Spleen (tissue), 11 donors: ENCODE data around the gene JOSD1. TPM values are rescaled to one million over a fixed set of nuclear protein-coding genes. Genes with fewer than 3 reads are reported as not detected.

Experiments used
- DNase-seq: peaks from one replicate; pipeline ENCODE4 v3.0.0-alpha.2; 2020
- H3K27ac ChIP-seq, 8 donors: fragments of 200-600 bp; sonication (generic) in 7 of 8; 1 replicate in 4 of 8; 2 replicates in 4 of 8; pipeline versions ENCODE4 v1.5.0 to v1.8.0; 2016 to 2021; ENCODE audit warnings: inconsistent platforms in 4 of 8, mild to moderate bottlenecking in 4 of 8, moderate library complexity in 1 of 8
- H3K27me3 ChIP-seq, 7 donors: fragments of 200-600 bp; sonication (generic) in 6 of 7; replicated peaks in 1 of 7; 1 replicate in 4 of 7; 2 replicates in 3 of 7; pipeline versions ENCODE4 v1.5.0 to v1.8.0; 2016 to 2021; ENCODE audit warnings: inconsistent platforms in 3 of 7, mild to moderate bottlenecking in 1 of 7
- H3K36me3 ChIP-seq, 6 donors: fragments of 200-600 bp; sonication (generic) in 5 of 6; 1 replicate in 4 of 6; 2 replicates in 2 of 6; pipeline versions ENCODE4 v1.5.0 to v1.8.0; 2016 to 2021; ENCODE audit warnings: inconsistent platforms in 2 of 6
- H3K4me1 ChIP-seq, 6 donors: fragments of 200-600 bp; sonication (generic) in 5 of 6; 1 replicate in 3 of 6; 2 replicates in 3 of 6; pipeline versions ENCODE4 v1.5.0 to v1.8.0; 2016 to 2021; ENCODE audit warnings: inconsistent platforms in 3 of 6
- H3K4me3 ChIP-seq, 8 donors: fragments of 200-600 bp; sonication (generic) in 7 of 8; 1 replicate in 4 of 8; 2 replicates in 4 of 8; pipeline versions ENCODE4 v1.5.0 to v1.8.0; 2016 to 2021; ENCODE audit warnings: inconsistent platforms in 4 of 8, mild to moderate bottlenecking in 4 of 8, moderate library complexity in 2 of 8
- H3K9me3 ChIP-seq, 8 donors: fragments of 200-600 bp; sonication (generic) in 7 of 8; 1 replicate in 4 of 8; 2 replicates in 4 of 8; pipeline versions ENCODE4 v1.5.0 to v1.8.0; 2016 to 2021; ENCODE audit warnings: inconsistent platforms in 4 of 8
- POLR2A ChIP-seq, 3 donors: fragments of 450-650 bp; IDR thresholded peaks; one replicate each; pipeline ENCODE4 v1.5.1; 2017; ENCODE audit warnings: antibody characterized with exemption in 3 of 3, mild to moderate bottlenecking in 1 of 3
- POLR2AphosphoS5 ChIP-seq, 3 donors: sonication (generic); formaldehyde crosslinking; IDR thresholded peaks; one replicate each; pipeline ENCODE4 v1.5.1; 2017; ENCODE audit warnings: antibody characterized with exemption in 3 of 3
- WGBS, 5 donors: extraction: QIAGEN DNeasy Blood & Tissue Kit in 3 of 5; methylation state at CpG; one replicate each; pipeline versions ENCODE4 v1.1.5 to v1.1.7; 2013 to 2018; 5-methylcytosine and 5-hydroxymethylcytosine counted together
- intact Hi-C: fragments of 100-400 bp; cut with DNase I; formaldehyde crosslinking; loops from one replicate; pipeline ENCODE4 v1.15.0; 2023; ENCODE audit warnings: low total_unique reads
- polyA plus RNA-seq, 3 donors: library from polyadenylated mRNA; stranded (reverse); fragments of 200-250 nt; gene quantifications; one replicate each; pipeline ENCODE4 v1.2.1, GENCODE V29; 2013
- total RNA-seq, 7 donors: library from RNA; depleted of rRNA in 3 of 7; stranded (reverse); fragments of >200 nt in 3 of 7; fragmentation: NEBNext Ultra II Directional in 4 of 7; extraction: Animal tissue kit (Norgen Biotek cat#: 25700) in 4 of 7; gene quantifications; one replicate each; pipeline versions ENCODE4 v1.1.0 to v1.2.1, GENCODE V29; 2016 to 2021
- TF ChIP-seq, protein P1 (sequence below), 11 experiments: fragments of 200-600 bp in 7 of 11; fragments of 450-650 bp in 4 of 11; sonication (generic) in 4 of 11; IDR thresholded peaks in 8 of 11; conservative IDR thresholded peaks in 3 of 11; 1 replicate in 7 of 11; 2 replicates in 4 of 11; pipeline versions ENCODE4 v1.4.0 to v1.8.0; 2016 to 2021; ENCODE audit warnings: antibody characterized with exemption in 11 of 11, inconsistent platforms in 4 of 11, mild to moderate bottlenecking in 1 of 11
- donor health status: healthy with polysubstance abuse.
- donor health status: DM: no; HTN: no; CAD: no; lungs with moderate emphysema.
- donor health status: DM: no; HTN: no; CAD: no.
- donor health status: Bipolar disorder and iron deficiency.
- donor health status: healthy.
- donor health status: DM: no; HTN: no; CAD: no.
- donor health status: DM: yes; HTN: yes; CAD: no.

Gene JOSD1
- total and polyA plus RNA-seq, 10 donors = 10.1 to 54.2 (median 33.2) TPM

- H3K4me1 ChIP-seq = peaks cover 52 to 93% (median 86%) of the 10 kb centered on the region in 6 donors
- 83 to 90% (median 88%) methylated on average over 3 of the region's 3 CpGs for WGBS, 5 donors
- no peak for TF ChIP-seq POLR2A (IDR thresholded peaks at IDR 0.05)
- TF ChIP-seq, protein P1, sequence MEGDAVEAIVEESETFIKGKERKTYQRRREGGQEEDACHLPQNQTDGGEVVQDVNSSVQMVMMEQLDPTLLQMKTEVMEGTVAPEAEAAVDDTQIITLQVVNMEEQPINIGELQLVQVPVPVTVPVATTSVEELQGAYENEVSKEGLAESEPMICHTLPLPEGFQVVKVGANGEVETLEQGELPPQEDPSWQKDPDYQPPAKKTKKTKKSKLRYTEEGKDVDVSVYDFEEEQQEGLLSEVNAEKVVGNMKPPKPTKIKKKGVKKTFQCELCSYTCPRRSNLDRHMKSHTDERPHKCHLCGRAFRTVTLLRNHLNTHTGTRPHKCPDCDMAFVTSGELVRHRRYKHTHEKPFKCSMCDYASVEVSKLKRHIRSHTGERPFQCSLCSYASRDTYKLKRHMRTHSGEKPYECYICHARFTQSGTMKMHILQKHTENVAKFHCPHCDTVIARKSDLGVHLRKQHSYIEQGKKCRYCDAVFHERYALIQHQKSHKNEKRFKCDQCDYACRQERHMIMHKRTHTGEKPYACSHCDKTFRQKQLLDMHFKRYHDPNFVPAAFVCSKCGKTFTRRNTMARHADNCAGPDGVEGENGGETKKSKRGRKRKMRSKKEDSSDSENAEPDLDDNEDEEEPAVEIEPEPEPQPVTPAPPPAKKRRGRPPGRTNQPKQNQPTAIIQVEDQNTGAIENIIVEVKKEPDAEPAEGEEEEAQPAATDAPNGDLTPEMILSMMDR (IDR thresholded peaks at IDR 0.05 in 8 of 11, conservative IDR thresholded peaks at IDR 0.05 in 3 of 11) = no peak
- TF ChIP-seq POLR2AphosphoS5 (IDR thresholded peaks at IDR 0.05) = no peak
Observed at GRCh38 chr22:38710866-38711265, 10.1 kb upstream of the JOSD1 start.

GRCh38 chr22:38710351-38710750 is 9.6 kb upstream of the JOSD1 start:
- Histone ChIP-seq H3K36me3 (peaks cover 0 to 55% (median 8%) of the 10 kb centered on the region in 6 donors), H3K4me1 (peaks cover 49 to 88% (median 82%) of the 10 kb centered on the region in 6 donors), H3K27me3 (no peaks in the 10 kb centered on the region), H3K9me3 (no peaks in the 10 kb centered on the region), H3K4me3 (no peak overlapping the region), H3K27ac (peak overlapping the region in 5 of 8 donors; percentile 3 to 99 (median 99))
- 79 to 93% (median 87%) methylated on average over 3 of the region's 3 CpGs for WGBS, 5 donors
- intact Hi-C loops = no loop called here
- no peak for DNase-seq
- TF ChIP-seq POLR2AphosphoS5 (IDR thresholded peaks at IDR 0.05) (no peak), POLR2A (IDR thresholded peaks at IDR 0.05) (no peak)
- TF ChIP-seq, protein P1 (IDR thresholded peaks at IDR 0.05 in 8 of 11, conservative IDR thresholded peaks at IDR 0.05 in 3 of 11) = no peak

More at GRCh38 chr22:38710866-38711265, 10.1 kb upstream of the JOSD1 start:
- Histone ChIP-seq H3K9me3 (no peaks in the 10 kb centered on the region), H3K27me3 (no peaks in the 10 kb centered on the region), H3K27ac (no peak overlapping the region), H3K36me3 (peaks cover 0 to 60% (median 12%) of the 10 kb centered on the region in 6 donors), H3K4me3 (no peak overlapping the region)
- no peak for DNase-seq
- intact Hi-C loops = no loop called here

DNA sequence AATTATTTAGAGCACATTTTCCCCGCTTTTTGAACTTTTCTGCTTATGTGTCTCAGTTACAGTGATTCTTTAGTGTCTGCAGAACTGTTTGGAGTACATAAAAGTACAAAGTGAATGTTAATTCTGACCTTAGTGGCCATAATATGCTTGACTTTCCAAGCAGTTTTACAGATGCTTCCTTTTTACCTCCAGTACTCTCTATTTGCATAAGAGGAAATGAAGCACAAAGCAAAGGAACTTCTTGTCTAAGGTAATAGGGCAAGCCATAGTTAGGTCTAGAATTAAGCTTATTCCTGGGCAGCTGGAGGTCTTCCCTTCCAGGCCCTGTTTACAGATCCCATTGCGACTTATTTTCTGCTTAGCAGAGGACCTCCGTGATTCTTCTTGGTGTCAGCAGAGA is 8.6 kb upstream of the JOSD1 start:
- TF ChIP-seq POLR2AphosphoS5 (IDR thresholded peaks at IDR 0.05) = no peak
- TF ChIP-seq, protein P1 (IDR thresholded peaks at IDR 0.05 in 8 of 11, conservative IDR thresholded peaks at IDR 0.05 in 3 of 11) = no peak
- TF ChIP-seq POLR2A (IDR thresholded peaks at IDR 0.05) = no peak
- DNase-seq = no peak
- Histone ChIP-seq H3K9me3 (no peaks in the 10 kb centered on the region), H3K27me3 (no peaks in the 10 kb centered on the region), H3K4me1 (peaks cover 46 to 87% (median 81%) of the 10 kb centered on the region in 6 donors), H3K4me3 (peak overlapping the region in 2 of 8 donors; percentile 6 to 94), H3K27ac (peak overlapping the region; percentile 30 to 99 (median 71)), H3K36me3 (peaks cover 0 to 50% (median 6%) of the 10 kb centered on the region in 6 donors)
- intact Hi-C loops = no loop called here
- 83 to 87% (median 85%) methylated on average over 3 of the region's 3 CpGs for WGBS, 5 donors

DNA sequence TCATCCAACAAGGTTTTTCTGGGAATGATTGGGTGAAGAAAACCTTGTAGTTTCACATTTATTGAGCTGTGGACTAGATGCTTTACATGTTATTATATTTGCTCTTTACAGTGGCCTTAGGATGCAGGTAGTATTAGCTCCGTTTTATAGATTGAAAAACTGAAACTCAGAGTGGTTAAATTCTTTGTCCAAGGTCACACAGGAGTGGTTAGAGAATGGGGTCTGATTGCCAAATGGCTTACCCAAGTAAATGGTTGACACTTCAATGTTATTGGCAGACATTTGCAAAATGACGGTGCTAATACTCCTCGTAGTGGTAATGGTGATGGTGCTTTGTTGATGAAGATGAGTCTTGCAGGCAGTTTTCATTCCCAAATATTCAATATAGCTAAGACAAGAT is 7.2 kb upstream of the JOSD1 start:
- H3K27ac ChIP-seq = peak overlapping the region in 7 of 8 donors; percentile 37 to 99 (median 97)
- intact Hi-C loops = no loop called here
- 76 to 87% (median 83%) methylated on average over 3 of the region's 3 CpGs for WGBS, 5 donors
- no peaks in the 10 kb centered on the region for H3K9me3 ChIP-seq
- peak overlapping the region in 3 of 8 donors; percentile 77 to 94 (median 86) for H3K4me3 ChIP-seq
- peaks cover 0 to 46% (median 6%) of the 10 kb centered on the region in 6 donors for H3K36me3 ChIP-seq
- no peak for DNase-seq
- H3K4me1 ChIP-seq = peaks cover 39 to 74% (median 68%) of the 10 kb centered on the region in 6 donors
- TF ChIP-seq, protein P1 (IDR thresholded peaks at IDR 0.05 in 8 of 11, conservative IDR thresholded peaks at IDR 0.05 in 3 of 11) = no peak
- TF ChIP-seq POLR2A (IDR thresholded peaks at IDR 0.05) (no peak), POLR2AphosphoS5 (IDR thresholded peaks at IDR 0.05) (no peak)
- H3K27me3 ChIP-seq = no peaks in the 10 kb centered on the region
